ENCODE data around the gene TMEM144. TPM values are rescaled to one million over a fixed set of nuclear protein-coding genes. Genes with fewer than 3 reads are reported as not detected.

The TMEM144 gene
- total RNA-seq, 1 experiment from 2014 or later, result 5.4 TPM

GRCh38 chr4:158170691-158171561 is 39.4 kb upstream of the TMEM144 start:
- peak; percentile 68 for ATAC-seq
- Histone ChIP-seq H3K27me3 (ENCODE audit: low read length) (no peaks in the 10 kb centered on the region), H3K36me3 (ENCODE audit: low read depth, low read length) (no peaks in the 10 kb centered on the region), H3K9me2 (replicated peaks; ENCODE audit: low read length) (no peaks in the 10 kb centered on the region), H4K20me1 (ENCODE audit: low read length) (no peaks in the 10 kb centered on the region), H3K9ac (ENCODE audit: low read length) (no peak overlapping the region), H3F3A (ENCODE audit: low read length, unreplicated experiment) (no peaks in the 10 kb centered on the region), H3K4me2 (ENCODE audit: low read length) (peak overlapping the region; percentile 87), H3K4me3 (ENCODE audit: low read length) (peak overlapping the region; percentile 66), H3K4me1 (ENCODE audit: insufficient read depth, low read length) (peaks cover 17% of the 10 kb centered on the region), H3K27ac (ENCODE audit: low read length) (no peak overlapping the region), H3K9me3 (ENCODE audit: low read length) (no peaks in the 10 kb centered on the region), H2AFZ (ENCODE audit: low read length) (peak overlapping the region; percentile 90), H3K79me2 (ENCODE audit: low read length) (no peaks in the 10 kb centered on the region)
- DNase-seq, result peak; percentile 53
- TF ChIP-seq EZH2phosphoT487 (IDR thresholded peaks at IDR 0.05; ENCODE audit: borderline replicate concordance, low read length), result no peak
- no peak for TF ChIP-seq EZH2 (IDR thresholded peaks at IDR 0.05; ENCODE audit: low read length, unreplicated experiment)
- TF ChIP-seq, protein P1, sequence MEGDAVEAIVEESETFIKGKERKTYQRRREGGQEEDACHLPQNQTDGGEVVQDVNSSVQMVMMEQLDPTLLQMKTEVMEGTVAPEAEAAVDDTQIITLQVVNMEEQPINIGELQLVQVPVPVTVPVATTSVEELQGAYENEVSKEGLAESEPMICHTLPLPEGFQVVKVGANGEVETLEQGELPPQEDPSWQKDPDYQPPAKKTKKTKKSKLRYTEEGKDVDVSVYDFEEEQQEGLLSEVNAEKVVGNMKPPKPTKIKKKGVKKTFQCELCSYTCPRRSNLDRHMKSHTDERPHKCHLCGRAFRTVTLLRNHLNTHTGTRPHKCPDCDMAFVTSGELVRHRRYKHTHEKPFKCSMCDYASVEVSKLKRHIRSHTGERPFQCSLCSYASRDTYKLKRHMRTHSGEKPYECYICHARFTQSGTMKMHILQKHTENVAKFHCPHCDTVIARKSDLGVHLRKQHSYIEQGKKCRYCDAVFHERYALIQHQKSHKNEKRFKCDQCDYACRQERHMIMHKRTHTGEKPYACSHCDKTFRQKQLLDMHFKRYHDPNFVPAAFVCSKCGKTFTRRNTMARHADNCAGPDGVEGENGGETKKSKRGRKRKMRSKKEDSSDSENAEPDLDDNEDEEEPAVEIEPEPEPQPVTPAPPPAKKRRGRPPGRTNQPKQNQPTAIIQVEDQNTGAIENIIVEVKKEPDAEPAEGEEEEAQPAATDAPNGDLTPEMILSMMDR (conservative IDR thresholded peaks at IDR 0.05; ENCODE audit: low read depth, low read length), result peak; percentile 69
- CTCF ChIA-PET, result interaction anchor here (1.8 kb wide), 1 partner anchor 76 kb away, joined by 6 read pairs; no protein-coding TSS in a partner anchor
- POLR2A ChIA-PET (ENCODE audit: unreplicated experiment), result no interaction called here
- intact Hi-C loops (cut with micrococcal nuclease), result loop anchor here (10.0 kb wide), 1 partner anchor 956 kb away; no protein-coding TSS in a partner anchor
- no TSS peak for BruUV-seq (replicated peaks)

- Histone ChIP-seq H3K36me3 (ENCODE audit: low read depth, low read length) (no peaks in the 10 kb centered on the region), H3K27me3 (ENCODE audit: low read length) (no peaks in the 10 kb centered on the region), H3K79me2 (ENCODE audit: low read length) (no peaks in the 10 kb centered on the region), H3K4me2 (ENCODE audit: low read length) (peak within 1 kb of the TSS; percentile 87), H4K20me1 (ENCODE audit: low read length) (no peaks in the 10 kb centered on the region), H2AFZ (ENCODE audit: low read length) (peak within 1 kb of the TSS; percentile 75), H3K4me3 (ENCODE audit: low read length) (peak within 1 kb of the TSS; percentile 66), H3K4me1 (ENCODE audit: insufficient read depth, low read length) (peaks cover 28% of the 10 kb centered on the region), H3K9me2 (replicated peaks; ENCODE audit: low read length) (no peaks in the 10 kb centered on the region), H3K9me3 (ENCODE audit: low read length) (no peaks in the 10 kb centered on the region), H3K9ac (ENCODE audit: low read length) (peak within 1 kb of the TSS; percentile 10; the same call in 1 of the 2 replicates), H3F3A (ENCODE audit: low read length, unreplicated experiment) (no peaks in the 10 kb centered on the region), H3K27ac (ENCODE audit: low read length) (no peak within 1 kb of the TSS)
- DNase-seq (peak; percentile 70), ATAC-seq (peak; percentile 10; the same call in 1 of the 2 replicates)
- POLR2A ChIA-PET (ENCODE audit: unreplicated experiment), result interaction anchor here (0.5 kb wide), 1 partner anchor 78 kb away, joined by 4 read pairs; no protein-coding TSS in a partner anchor
- TF ChIP-seq, protein P1 (conservative IDR thresholded peaks at IDR 0.05; ENCODE audit: low read depth, low read length), result peak; percentile 78
- TF ChIP-seq EZH2phosphoT487 (IDR thresholded peaks at IDR 0.05; ENCODE audit: borderline replicate concordance, low read length), result no peak
- intact Hi-C loops (cut with micrococcal nuclease), result loop anchor here (1.0 to 10.0 kb wide), 3 partner anchors 77 to 958 kb away; no protein-coding TSS in a partner anchor
- CTCF ChIA-PET, result interaction anchor here (0.6 kb wide), 3 partner anchors 176 to 1496 kb away, joined by 3 read pairs; no protein-coding TSS in a partner anchor
- no TSS peak for BruUV-seq (replicated peaks)
Measured at GRCh38 chr4:158172261-158173258, 37.7 kb upstream of the TMEM144 start, which contains the start of gene GASK1B. TSS of gene GASK1B (minus strand) at chr4:158173025. CDS start at chr4:158171375, 1,650 bp downstream.

Data from PC-3 (cell line).